SH-SY5Y (cell line): ENCODE results near the gene HNRNPD.

Source experiments
- GATA2 ChIP-seq: IDR thresholded peaks from 2 replicates; pipeline ENCODE4 v1.6.1; 2011; ENCODE audit warnings: mild to moderate bottlenecking, low read depth, low read length
- GATA3 ChIP-seq: IDR thresholded peaks from 2 replicates; pipeline ENCODE4 v1.6.1; 2011; ENCODE audit warnings: low read depth, mild to moderate bottlenecking, low read length, moderate library complexity

The HNRNPD gene

DNA sequence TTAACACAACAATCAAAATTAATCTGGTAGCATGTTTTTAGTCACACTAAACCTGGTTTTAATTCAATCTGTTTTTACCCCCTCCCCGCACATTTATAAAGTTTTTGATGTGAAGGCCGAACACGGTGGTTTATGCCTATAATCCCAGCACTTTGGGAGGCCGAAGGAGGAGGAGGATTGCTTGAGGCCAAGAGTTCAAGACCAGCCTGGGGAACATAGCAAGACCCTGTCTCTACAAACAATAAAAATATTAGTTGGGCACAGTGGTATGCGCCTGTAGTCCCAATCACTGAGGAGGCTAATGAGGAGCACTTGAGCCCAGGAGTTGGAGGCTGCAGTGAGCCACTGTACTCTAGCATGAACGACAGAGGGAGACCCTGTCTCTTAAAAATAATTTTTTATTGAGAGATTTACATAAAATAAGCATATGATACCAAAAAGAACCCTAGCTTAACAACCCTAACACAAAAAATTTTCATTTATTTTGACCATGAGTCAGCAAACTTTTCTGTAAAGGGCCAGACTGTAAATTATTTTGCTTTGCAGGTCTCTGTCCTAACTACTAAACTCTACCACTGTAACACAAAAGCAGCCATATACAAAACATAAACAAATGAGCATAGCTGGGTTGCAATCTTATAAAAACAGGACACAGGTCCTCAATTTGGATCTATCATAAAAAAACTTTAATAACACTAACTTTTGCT, 21.5 kb downstream of the HNRNPD start:
- TF ChIP-seq GATA2 (no peak), GATA3 (no peak)

DNA sequence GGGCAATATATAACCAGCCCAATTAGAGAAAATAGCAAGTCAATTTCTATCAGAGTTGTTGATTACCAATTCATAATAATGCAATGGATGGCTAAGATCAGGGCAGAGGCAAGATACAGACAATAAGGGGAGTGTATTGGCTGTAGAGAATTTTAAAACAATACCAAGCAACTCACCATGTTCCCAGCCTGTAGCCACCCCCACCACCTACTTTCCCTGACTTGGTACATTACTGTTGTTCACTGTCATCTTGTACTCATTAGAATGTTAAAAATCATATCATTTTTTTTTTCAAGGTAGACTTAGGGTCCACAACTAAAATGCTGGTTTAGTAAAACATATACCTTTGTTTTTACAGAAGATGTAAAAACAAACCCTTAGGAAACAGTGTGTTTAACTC, 27.7 kb downstream of the HNRNPD start:
- no peak for TF ChIP-seq GATA3
- no peak for TF ChIP-seq GATA2

DNA sequence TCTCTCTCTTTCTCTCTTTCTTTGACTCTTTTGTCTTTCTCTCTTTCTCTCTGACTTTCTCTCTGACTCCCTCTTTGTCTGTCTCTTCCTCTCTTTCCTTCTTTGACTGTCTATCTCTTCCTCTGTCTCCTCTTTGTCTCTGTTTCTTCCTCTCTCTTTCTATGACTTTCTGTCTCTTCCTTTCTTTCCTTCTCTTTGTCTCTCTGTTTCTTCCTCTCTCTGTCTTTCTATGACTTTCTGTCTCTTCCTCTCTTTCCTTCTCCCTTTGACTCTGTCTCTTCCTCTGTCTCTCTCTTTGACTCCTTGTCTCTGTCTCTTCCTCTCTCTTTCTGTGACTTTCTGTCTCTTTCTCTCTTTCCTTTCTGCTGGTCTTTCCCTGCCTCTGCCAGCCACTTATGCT, 38.7 kb downstream of the HNRNPD start:
- TF ChIP-seq GATA2 (no peak), GATA3 (no peak)

DNA sequence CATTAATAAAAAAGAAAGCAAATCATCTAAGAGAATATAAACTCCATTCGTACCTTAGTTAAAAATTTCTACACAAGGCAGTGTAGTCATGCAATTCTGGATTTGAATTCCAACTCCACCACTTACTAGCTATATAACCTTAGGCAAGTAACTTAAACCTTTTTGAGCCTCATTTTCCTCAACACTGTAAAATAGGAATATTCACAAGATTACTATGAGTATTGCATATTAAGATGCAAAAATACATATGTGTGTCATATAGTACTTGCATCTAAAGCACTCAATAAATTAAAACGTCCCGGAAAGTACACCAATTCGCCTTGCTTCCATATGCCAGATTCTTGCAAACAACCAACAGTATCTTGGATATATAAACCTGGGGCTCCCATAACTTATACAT, 42.0 kb downstream of the HNRNPD start:
- TF ChIP-seq GATA2: no peak
- TF ChIP-seq GATA3: no peak

DNA sequence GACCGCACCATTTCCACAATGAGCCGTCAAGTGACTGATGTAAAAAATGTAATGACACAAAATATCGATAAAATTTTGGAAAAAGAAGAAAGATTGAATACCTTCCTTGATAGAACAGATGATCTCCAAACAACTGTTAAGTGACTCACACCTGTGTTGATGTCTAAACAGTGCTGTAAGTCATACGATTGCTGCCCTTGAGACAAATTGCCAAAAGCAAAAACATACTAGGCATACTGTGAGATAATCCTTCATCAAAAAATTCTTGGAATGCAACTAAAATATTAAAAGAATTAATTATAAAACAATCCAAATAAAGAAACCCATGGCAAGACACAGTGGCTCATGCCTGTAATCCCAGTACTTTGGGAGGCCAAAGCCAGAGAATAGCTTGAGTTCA, 53.4 kb downstream of the HNRNPD start:
- TF ChIP-seq GATA3 (no peak), GATA2 (no peak)
